IMR-90 (cell line): ENCODE measurements around the gene RABEP2. TPM values are rescaled to one million over a fixed set of nuclear protein-coding genes. Genes with fewer than 3 reads are reported as not detected.

Experiments
- ATAC-seq: fragments of 200-7000 bp; cut with Tn5 transposase; 2 replicates; pipeline ENCODE4 v1.9.1; 2020; ENCODE audit warnings: low read depth, mild to moderate bottlenecking, moderate library complexity
- BruUV-seq: library from RNA; stranded (reverse); fragments of 400-500 nt; replicated peaks from 2 replicates; lab custom pipeline; 2021; lab: Mats Ljungman, UMichigan
- CTCF ChIA-PET: fragments of 300-600 bp; formaldehyde crosslinking; extraction: SDS; loops from one replicate; lab custom pipeline; 2021; ENCODE audit warnings: antibody characterized with exemption; lab: Yijun Ruan, JAX
- POLR2A ChIA-PET: fragments of 300-600 bp; sonication (Branson Sonifier 250); formaldehyde crosslinking; loops from one replicate; lab custom pipeline; 2022; ENCODE audit warnings: antibody characterized with exemption; ENCODE audit not compliant: unreplicated experiment; lab: Charles Lee
- DNase-seq: peaks from one replicate; pipeline ENCODE4 v3.0.0; 2013
- H2AFZ ChIP-seq: replicated peaks from 2 replicates; pipeline ENCODE3; 2013; ENCODE audit warnings: low read length, mild to moderate bottlenecking; ENCODE audit not compliant: poor library complexity
- H2AK5ac ChIP-seq: 2 replicates; pipeline ENCODE4 v1.6.1; 2013; ENCODE audit warnings: low read depth, low read length, inconsistent platforms
- H2AK9ac ChIP-seq: replicated peaks from 2 replicates; pipeline ENCODE3; 2013; ENCODE audit warnings: mild to moderate bottlenecking, low read depth, low read length, moderate library complexity; ENCODE audit not compliant: poor library complexity
- H2BK120ac ChIP-seq: 2 replicates; pipeline ENCODE4 v1.6.1; 2013; ENCODE audit warnings: low read depth, low read length, inconsistent platforms
- H2BK15ac ChIP-seq: 3 replicates; pipeline ENCODE4 v1.6.1; 2013; ENCODE audit warnings: low read depth, low read length, inconsistent platforms
- H2BK20ac ChIP-seq: 2 replicates; pipeline ENCODE4 v1.6.1; 2013; ENCODE audit warnings: low read depth, mild to moderate bottlenecking, inconsistent platforms, low read length, moderate library complexity
- H2BK5ac ChIP-seq: 2 replicates; pipeline ENCODE4 v1.6.1; 2013; ENCODE audit warnings: mild to moderate bottlenecking, low read depth, low read length, inconsistent platforms; ENCODE audit not compliant: poor library complexity, severe bottlenecking
- H3K14ac ChIP-seq: replicated peaks from 2 replicates; pipeline ENCODE4 v1.6.1; 2013; ENCODE audit warnings: low read depth, low read length, inconsistent platforms
- H3K18ac ChIP-seq: 2 replicates; pipeline ENCODE4 v1.6.1; 2013; ENCODE audit warnings: low read depth, low read length, control low read depth
- H3K23ac ChIP-seq: 2 replicates; pipeline ENCODE4 v1.6.1; 2013; ENCODE audit warnings: low read depth, low read length, inconsistent platforms
- H3K27ac ChIP-seq: 2 replicates; pipeline ENCODE4 v1.5.1; 2013; ENCODE audit warnings: mild to moderate bottlenecking, control low read depth, low read length; ENCODE audit not compliant: insufficient read depth
- H3K27me3 ChIP-seq: 2 replicates; pipeline ENCODE4 v1.6.1; 2013; ENCODE audit warnings: low read length; ENCODE audit not compliant: control insufficient read depth, insufficient read depth
- H3K36me3 ChIP-seq: 2 replicates; pipeline ENCODE4 v1.6.1; 2013; ENCODE audit warnings: low read length, mixed read lengths; ENCODE audit not compliant: control insufficient read depth, insufficient read depth
- H3K4ac ChIP-seq: 2 replicates; pipeline ENCODE4 v1.6.1; 2013; ENCODE audit warnings: low read depth, low read length, inconsistent platforms
- H3K4me1 ChIP-seq: 2 replicates; pipeline ENCODE4 v1.6.1; 2013; ENCODE audit warnings: low read length, mixed read lengths; ENCODE audit not compliant: control insufficient read depth, insufficient read depth
- H3K4me2 ChIP-seq: 2 replicates; pipeline ENCODE4 v1.6.1; 2013; ENCODE audit warnings: low read depth, mild to moderate bottlenecking, control low read depth, low read length, moderate library complexity
- H3K4me3 ChIP-seq: 2 replicates; pipeline ENCODE4 v1.5.1; 2013; ENCODE audit warnings: low read depth, mild to moderate bottlenecking, control low read depth, low read length, moderate library complexity; ENCODE audit not compliant: insufficient read depth
- H3K56ac ChIP-seq: 2 replicates; pipeline ENCODE4 v1.6.1; 2013; ENCODE audit warnings: low read length, inconsistent platforms; ENCODE audit not compliant: insufficient read depth; ENCODE audit errors: extremely low read depth
- H3K79me1 ChIP-seq, 2 experiments: 2 replicates each; pipeline ENCODE4 v1.6.1; 2013; ENCODE audit warnings: low read length in 2 of 2, inconsistent platforms in 1 of 2, low read depth in 1 of 2
- H3K9ac ChIP-seq: 2 replicates; pipeline ENCODE4 v1.6.1; 2013; ENCODE audit warnings: low read depth, low read length, control low read depth
- H3K9me1 ChIP-seq: 2 replicates; pipeline ENCODE4 v1.6.1; 2013; ENCODE audit warnings: low read length, inconsistent platforms; ENCODE audit not compliant: insufficient read depth
- H3K9me3 ChIP-seq: 2 replicates; pipeline ENCODE4 v1.6.1; 2013; ENCODE audit warnings: low read length; ENCODE audit not compliant: control insufficient read depth, insufficient read depth
- H4K20me1 ChIP-seq: 2 replicates; pipeline ENCODE4 v1.6.1; 2013; ENCODE audit warnings: low read length, inconsistent platforms; ENCODE audit not compliant: insufficient read depth
- H4K5ac ChIP-seq: 2 replicates; pipeline ENCODE4 v1.6.1; 2013; ENCODE audit warnings: mild to moderate bottlenecking, low read depth, low read length, control low read depth
- H4K8ac ChIP-seq, 2 experiments: 2 replicates each; pipeline ENCODE4 v1.6.1; 2013; ENCODE audit warnings: low read depth in 2 of 2, low read length in 2 of 2, control low read depth in 1 of 2, inconsistent platforms in 1 of 2
- H4K91ac ChIP-seq: 2 replicates; pipeline ENCODE4 v1.6.1; 2013; ENCODE audit warnings: low read depth, low read length, inconsistent platforms; ENCODE audit not compliant: insufficient read depth
- BHLHE40 ChIP-seq: fragments of 150-350 bp; IDR thresholded peaks from 2 replicates; pipeline ENCODE4 v1.6.1; 2016; ENCODE audit warnings: mild to moderate bottlenecking, low read depth, low read length
- CEBPB ChIP-seq: IDR thresholded peaks from 2 replicates; pipeline ENCODE4 v1.6.1; 2012; ENCODE audit warnings: low read depth, low read length, improper control_type of control experiment
- CHD1 ChIP-seq: IDR thresholded peaks from 2 replicates; pipeline ENCODE4 v1.6.1; 2012; ENCODE audit warnings: low read depth, low read length, improper control_type of control experiment
- FOS ChIP-seq: fragments of 150-350 bp; IDR thresholded peaks from 2 replicates; pipeline ENCODE4 v1.6.1; 2016; ENCODE audit warnings: low read depth, low read length
- MAZ ChIP-seq: IDR thresholded peaks from 2 replicates; pipeline ENCODE4 v1.6.1; 2012; ENCODE audit warnings: low read depth, mild to moderate bottlenecking, low read length, improper control_type of control experiment, moderate library complexity, borderline replicate concordance
- MXI1 ChIP-seq: IDR thresholded peaks from 2 replicates; pipeline ENCODE4 v1.6.1; 2012; ENCODE audit warnings: low read depth, mild to moderate bottlenecking, low read length, moderate library complexity, borderline replicate concordance
- NFE2L2 ChIP-seq: fragments of 150-350 bp; IDR thresholded peaks from 2 replicates; pipeline ENCODE4 v1.6.1; 2016; ENCODE audit warnings: low read depth, mild to moderate bottlenecking, low read length
- RAD21 ChIP-seq: IDR thresholded peaks from 2 replicates; pipeline ENCODE4 v1.6.1; 2012; ENCODE audit warnings: low read length, improper control_type of control experiment
- RCOR1 ChIP-seq: IDR thresholded peaks from 2 replicates; pipeline ENCODE4 v1.6.1; 2012; ENCODE audit warnings: mild to moderate bottlenecking, low read length, improper control_type of control experiment; ENCODE audit not compliant: insufficient replicate concordance
- RFX5 ChIP-seq: IDR thresholded peaks from 2 replicates; pipeline ENCODE4 v1.8.0; 2012; ENCODE audit warnings: low read depth, mild to moderate bottlenecking, low read length, moderate library complexity
- SMC3 ChIP-seq: fragments of 150-350 bp; IDR thresholded peaks from 2 replicates; pipeline ENCODE4 v1.6.1; 2016; ENCODE audit warnings: low read depth, mild to moderate bottlenecking, antibody characterized with exemption, low read length, moderate library complexity
- WGBS, 2 experiments: methylation state at CpG; one replicate each; pipeline versions ENCODE4 v1.1.5 to v1.1.7; 2013; ENCODE audit warnings: missing lambda C conversion rate in 2 of 2; ENCODE audit not compliant: insufficient read length in 1 of 2; ENCODE audit errors: extremely low coverage in 2 of 2; 5-methylcytosine and 5-hydroxymethylcytosine counted together
- dilution Hi-C: fragments of 300-500 bp; cut with HindIII; formaldehyde crosslinking; loops from one replicate; pipeline ENCODE4 v1.14.3; 2018; ENCODE audit warnings: low sequenced_read_pairs; ENCODE audit not compliant: unreplicated experiment
- in situ Hi-C: fragments of 300-500 bp; cut with MboI; formaldehyde crosslinking; loops from 3 replicates; pipeline ENCODE4 v1.14.3; 2019; ENCODE audit warnings: low sequenced_read_pairs, inconsistent platforms, mixed read lengths
- intact Hi-C: fragments of 100-400 bp; cut with micrococcal nuclease; formaldehyde crosslinking; loops from 2 replicates; pipeline ENCODE4 v1.10.0; 2022
- polyA plus RNA-seq, 3 experiments: library from polyadenylated mRNA; depleted of rRNA; stranded (reverse); fragments of >200 nt; gene quantifications; 2 replicates each; pipeline ENCODE4 v1.2.3, GENCODE V29; 2012; ENCODE audit warnings: low replicate concordance in 1 of 3
- total RNA-seq: library from RNA; depleted of rRNA; stranded (reverse); fragments of >200 nt; gene quantifications from 2 replicates; pipeline ENCODE4 v1.2.3, GENCODE V29; 2012
- TF ChIP-seq, protein P1 (sequence below): fragments of 150-350 bp; IDR thresholded peaks from 2 replicates; pipeline ENCODE4 v1.6.1; 2017; ENCODE audit warnings: mild to moderate bottlenecking, antibody characterized with exemption, low read length, low read depth
- TF ChIP-seq, protein P2 (sequence below): conservative IDR thresholded peaks from 2 replicates; pipeline ENCODE4 v1.5.1; 2012; ENCODE audit warnings: mild to moderate bottlenecking, low read depth, low read length, improper control_type of control experiment

The RABEP2 gene
- total and polyA plus RNA-seq, 2 of the 4 experiments (the other 2 are of a cell fraction) = 12.2 to 20.0 TPM

DNA sequence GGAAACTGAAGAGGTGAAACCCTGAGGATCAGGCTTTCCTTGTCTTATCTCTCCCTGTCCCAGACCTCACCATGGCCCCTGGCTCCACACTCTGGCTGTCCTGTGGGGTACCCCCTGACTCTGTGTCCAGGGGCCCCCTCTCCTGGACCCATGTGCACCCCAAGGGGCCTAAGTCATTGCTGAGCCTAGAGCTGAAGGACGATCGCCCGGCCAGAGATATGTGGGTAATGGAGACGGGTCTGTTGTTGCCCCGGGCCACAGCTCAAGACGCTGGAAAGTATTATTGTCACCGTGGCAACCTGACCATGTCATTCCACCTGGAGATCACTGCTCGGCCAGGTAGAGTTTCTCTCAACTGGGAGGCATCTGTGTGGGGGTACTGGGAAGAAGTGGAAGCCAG lies 8.1 kb upstream of the RABEP2 start:
- H3K4me3 ChIP-seq = no peak overlapping the region
- CTCF ChIA-PET = interaction anchor here (1.1 kb wide), 1 partner anchor 12 kb away, joined by 4 read pairs; no protein-coding TSS in a partner anchor
- no peak for ATAC-seq

More for the DNA sequence above, 8.1 kb upstream of the RABEP2 start:
- Histone ChIP-seq H4K91ac (no peak overlapping the region), H2BK5ac (no peak overlapping the region), H3K36me3 (no peaks in the 10 kb centered on the region), H3K4me2 (no peak overlapping the region), H3K9me3 (no peaks in the 10 kb centered on the region), H4K5ac (no peak overlapping the region), H3K14ac (no peak overlapping the region), H4K8ac (no peak overlapping the region), H2BK15ac (no peak overlapping the region), H3K23ac (no peak overlapping the region), H2BK120ac (no peak overlapping the region), H2AFZ (peak overlapping the region; percentile 33), H3K4ac (no peak overlapping the region), H3K79me1 (no peaks in the 10 kb centered on the region), H3K27ac (no peak overlapping the region), H3K27me3 (peaks cover 7% of the 10 kb centered on the region; the same call in 1 of the 2 replicates), H2AK9ac (no peak overlapping the region), H2BK20ac (no peak overlapping the region), H3K56ac (no peak overlapping the region), H3K4me1 (no peaks in the 10 kb centered on the region), H4K20me1 (no peaks in the 10 kb centered on the region), H2AK5ac (no peak overlapping the region), H3K9ac (no peak overlapping the region), H3K9me1 (no peaks in the 10 kb centered on the region), H3K18ac (no peak overlapping the region)
- intact Hi-C loops (no loop called here), in situ Hi-C loops (no loop called here), dilution Hi-C loops (no loop called here)
- POLR2A ChIA-PET = no interaction called here
- TF ChIP-seq CHD1 = no peak
- TF ChIP-seq CEBPB = no peak
- no peak for TF ChIP-seq SMC3
- no peak for TF ChIP-seq FOS
- no peak for TF ChIP-seq MXI1
- no peak for TF ChIP-seq NFE2L2
- no peak for TF ChIP-seq RAD21
- TF ChIP-seq, protein P1, sequence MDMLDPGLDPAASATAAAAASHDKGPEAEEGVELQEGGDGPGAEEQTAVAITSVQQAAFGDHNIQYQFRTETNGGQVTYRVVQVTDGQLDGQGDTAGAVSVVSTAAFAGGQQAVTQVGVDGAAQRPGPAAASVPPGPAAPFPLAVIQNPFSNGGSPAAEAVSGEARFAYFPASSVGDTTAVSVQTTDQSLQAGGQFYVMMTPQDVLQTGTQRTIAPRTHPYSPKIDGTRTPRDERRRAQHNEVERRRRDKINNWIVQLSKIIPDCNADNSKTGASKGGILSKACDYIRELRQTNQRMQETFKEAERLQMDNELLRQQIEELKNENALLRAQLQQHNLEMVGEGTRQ = no peak
- no peak for TF ChIP-seq MAZ
- no peak for TF ChIP-seq RFX5
- TF ChIP-seq RCOR1 = no peak
- TF ChIP-seq BHLHE40 = no peak
- TF ChIP-seq, protein P2, sequence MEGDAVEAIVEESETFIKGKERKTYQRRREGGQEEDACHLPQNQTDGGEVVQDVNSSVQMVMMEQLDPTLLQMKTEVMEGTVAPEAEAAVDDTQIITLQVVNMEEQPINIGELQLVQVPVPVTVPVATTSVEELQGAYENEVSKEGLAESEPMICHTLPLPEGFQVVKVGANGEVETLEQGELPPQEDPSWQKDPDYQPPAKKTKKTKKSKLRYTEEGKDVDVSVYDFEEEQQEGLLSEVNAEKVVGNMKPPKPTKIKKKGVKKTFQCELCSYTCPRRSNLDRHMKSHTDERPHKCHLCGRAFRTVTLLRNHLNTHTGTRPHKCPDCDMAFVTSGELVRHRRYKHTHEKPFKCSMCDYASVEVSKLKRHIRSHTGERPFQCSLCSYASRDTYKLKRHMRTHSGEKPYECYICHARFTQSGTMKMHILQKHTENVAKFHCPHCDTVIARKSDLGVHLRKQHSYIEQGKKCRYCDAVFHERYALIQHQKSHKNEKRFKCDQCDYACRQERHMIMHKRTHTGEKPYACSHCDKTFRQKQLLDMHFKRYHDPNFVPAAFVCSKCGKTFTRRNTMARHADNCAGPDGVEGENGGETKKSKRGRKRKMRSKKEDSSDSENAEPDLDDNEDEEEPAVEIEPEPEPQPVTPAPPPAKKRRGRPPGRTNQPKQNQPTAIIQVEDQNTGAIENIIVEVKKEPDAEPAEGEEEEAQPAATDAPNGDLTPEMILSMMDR = no peak
- no peak for DNase-seq
- BruUV-seq = no TSS peak
- no CpG with 5 or more reads among the region's 8 CpGs for WGBS, 2 experiments
